ENCODE data around the gene NFATC2IP. TPM values are rescaled to one million over a fixed set of nuclear protein-coding genes. Genes with fewer than 3 reads are reported as not detected.

Gene NFATC2IP
- total RNA-seq, 1 donor: 18.1 TPM

GRCh38 chr16:28980929-28981328 is 30.2 kb downstream of the NFATC2IP start:
- Histone ChIP-seq H4K20me1 (ENCODE audit: insufficient read depth, low read length) (peaks cover 3% of the 10 kb centered on the region), H3K36me3 (ENCODE audit: insufficient read depth, low read length) (peaks cover 35% of the 10 kb centered on the region), H3K9me3 (ENCODE audit: low read depth, low read length) (no peaks in the 10 kb centered on the region), H3K79me2 (ENCODE audit: insufficient read depth, low read length) (peaks cover 27% of the 10 kb centered on the region), H3K4me2 (ENCODE audit: insufficient read depth, low read length) (no peak overlapping the region), H2AFZ (ENCODE audit: low read length) (no peak overlapping the region), H3K4me3 (ENCODE audit: insufficient read depth, low read length) (no peak overlapping the region), H3K27me3 (ENCODE audit: insufficient read depth, low read length) (no peaks in the 10 kb centered on the region), H3K27ac (ENCODE audit: low read depth, low read length) (no peak overlapping the region), H3K4me1 (ENCODE audit: insufficient read depth, low read length) (no peaks in the 10 kb centered on the region)
- no peak for TF ChIP-seq CTCF (IDR thresholded peaks at IDR 0.05; ENCODE audit: extremely low read depth, low read depth, low read length)
- DNase-seq (ENCODE audit: insufficient read length, low spot score, missing footprints): peak; percentile 77

- H3K4me2 ChIP-seq (ENCODE audit: insufficient read depth, low read length): no peak overlapping the region
- TF ChIP-seq CTCF (IDR thresholded peaks at IDR 0.05; ENCODE audit: extremely low read depth, low read depth, low read length): peak; percentile 48
- H3K9me3 ChIP-seq (ENCODE audit: low read depth, low read length): no peaks in the 10 kb centered on the region
- no peak overlapping the region for H3K4me3 ChIP-seq (ENCODE audit: insufficient read depth, low read length)
- H3K27ac ChIP-seq (ENCODE audit: low read depth, low read length): no peak overlapping the region
- no peaks in the 10 kb centered on the region for H3K27me3 ChIP-seq (ENCODE audit: insufficient read depth, low read length)
- H3K36me3 ChIP-seq (ENCODE audit: insufficient read depth, low read length): peaks cover 35% of the 10 kb centered on the region
- H4K20me1 ChIP-seq (ENCODE audit: insufficient read depth, low read length): peaks cover 3% of the 10 kb centered on the region
- H2AFZ ChIP-seq (ENCODE audit: low read length): no peak overlapping the region
- peaks cover 21% of the 10 kb centered on the region for H3K79me2 ChIP-seq (ENCODE audit: insufficient read depth, low read length)
- H3K4me1 ChIP-seq (ENCODE audit: insufficient read depth, low read length): no peaks in the 10 kb centered on the region
- peak; percentile 42 for DNase-seq (ENCODE audit: insufficient read length, low spot score, missing footprints)
Observed at GRCh38 chr16:28981517-28981916, 30.8 kb downstream of the NFATC2IP start.

GRCh38 chr16:28982418-28982817 is 31.7 kb downstream of the NFATC2IP start:
- Histone ChIP-seq H3K4me2 (ENCODE audit: insufficient read depth, low read length) (no peak overlapping the region), H3K79me2 (ENCODE audit: insufficient read depth, low read length) (peaks cover 15% of the 10 kb centered on the region), H4K20me1 (ENCODE audit: insufficient read depth, low read length) (peaks cover 3% of the 10 kb centered on the region), H3K9me3 (ENCODE audit: low read depth, low read length) (no peaks in the 10 kb centered on the region), H3K4me3 (ENCODE audit: insufficient read depth, low read length) (no peak overlapping the region), H3K4me1 (ENCODE audit: insufficient read depth, low read length) (no peaks in the 10 kb centered on the region), H3K36me3 (ENCODE audit: insufficient read depth, low read length) (peaks cover 44% of the 10 kb centered on the region), H3K27me3 (ENCODE audit: insufficient read depth, low read length) (no peaks in the 10 kb centered on the region), H2AFZ (ENCODE audit: low read length) (no peak overlapping the region), H3K27ac (ENCODE audit: low read depth, low read length) (no peak overlapping the region)
- peak; percentile 56 for DNase-seq (ENCODE audit: insufficient read length, low spot score, missing footprints)
- no peak for TF ChIP-seq CTCF (IDR thresholded peaks at IDR 0.05; ENCODE audit: extremely low read depth, low read depth, low read length)

- no peaks in the 10 kb centered on the region for H3K27me3 ChIP-seq (ENCODE audit: insufficient read depth, low read length)
- no peak overlapping the region for H3K4me3 ChIP-seq (ENCODE audit: insufficient read depth, low read length)
- no peak for TF ChIP-seq CTCF (IDR thresholded peaks at IDR 0.05; ENCODE audit: extremely low read depth, low read depth, low read length)
- H3K36me3 ChIP-seq (ENCODE audit: insufficient read depth, low read length): peaks cover 45% of the 10 kb centered on the region
- H3K79me2 ChIP-seq (ENCODE audit: insufficient read depth, low read length): peaks cover 10% of the 10 kb centered on the region
- no peaks in the 10 kb centered on the region for H3K9me3 ChIP-seq (ENCODE audit: low read depth, low read length)
- H4K20me1 ChIP-seq (ENCODE audit: insufficient read depth, low read length): peaks cover 3% of the 10 kb centered on the region
- peak; percentile 2 for DNase-seq (ENCODE audit: insufficient read length, low spot score, missing footprints)
- H3K4me1 ChIP-seq (ENCODE audit: insufficient read depth, low read length): no peaks in the 10 kb centered on the region
- H3K4me2 ChIP-seq (ENCODE audit: insufficient read depth, low read length): no peak overlapping the region
- no peak overlapping the region for H2AFZ ChIP-seq (ENCODE audit: low read length)
- no peak overlapping the region for H3K27ac ChIP-seq (ENCODE audit: low read depth, low read length)
Observed at GRCh38 chr16:28982949-28983348, 32.2 kb downstream of the NFATC2IP start.
